Fibroblast of villous mesenchyme (primary cell): ENCODE measurements around the gene VSIG10L2. TPM values are rescaled to one million over a fixed set of nuclear protein-coding genes. Genes with fewer than 3 reads are reported as not detected.

ENCODE experiments used
- DNase-seq: peaks from one replicate; pipeline ENCODE4 v3.0.0-alpha.2; 2010; ENCODE audit warnings: low read depth
- H3K4me3 ChIP-seq: 2 replicates; pipeline ENCODE4 v1.5.1; 2011; ENCODE audit warnings: low read depth, mild to moderate bottlenecking, low read length
- total RNA-seq: library from RNA; depleted of rRNA; stranded (reverse); fragments of >200 nt; gene quantifications from 2 replicates; pipeline ENCODE4 v1.2.3, GENCODE V29; 2012
- TF ChIP-seq, protein P1 (sequence below): IDR thresholded peaks from 2 replicates; pipeline ENCODE4 v1.5.1; 2012; ENCODE audit warnings: low read depth, mild to moderate bottlenecking, low read length; ENCODE audit not compliant: insufficient read depth

VSIG10L2 gene
- total RNA-seq, 1 donor: not detected

DNA sequence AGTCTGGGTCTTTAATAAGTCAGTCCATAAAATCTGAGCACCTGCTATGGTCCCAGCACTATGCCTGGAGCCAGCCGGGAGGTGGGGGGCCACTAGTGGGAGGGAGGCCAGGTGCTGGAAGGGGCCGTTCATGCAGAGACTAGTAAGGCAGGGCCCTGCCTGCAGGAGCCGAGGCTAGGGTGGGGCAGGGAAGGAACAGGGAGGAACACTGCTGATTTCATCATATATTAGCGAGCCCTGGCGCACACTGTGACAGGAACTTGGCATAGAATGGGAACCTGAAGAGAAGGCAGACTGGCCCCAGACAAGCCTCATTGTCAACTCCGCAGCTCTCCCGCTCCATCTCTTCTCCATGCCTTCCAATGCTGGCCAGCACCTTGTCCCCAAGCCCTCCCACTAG is 7.1 kb downstream of the VSIG10L2 start:
- TF ChIP-seq, protein P1, sequence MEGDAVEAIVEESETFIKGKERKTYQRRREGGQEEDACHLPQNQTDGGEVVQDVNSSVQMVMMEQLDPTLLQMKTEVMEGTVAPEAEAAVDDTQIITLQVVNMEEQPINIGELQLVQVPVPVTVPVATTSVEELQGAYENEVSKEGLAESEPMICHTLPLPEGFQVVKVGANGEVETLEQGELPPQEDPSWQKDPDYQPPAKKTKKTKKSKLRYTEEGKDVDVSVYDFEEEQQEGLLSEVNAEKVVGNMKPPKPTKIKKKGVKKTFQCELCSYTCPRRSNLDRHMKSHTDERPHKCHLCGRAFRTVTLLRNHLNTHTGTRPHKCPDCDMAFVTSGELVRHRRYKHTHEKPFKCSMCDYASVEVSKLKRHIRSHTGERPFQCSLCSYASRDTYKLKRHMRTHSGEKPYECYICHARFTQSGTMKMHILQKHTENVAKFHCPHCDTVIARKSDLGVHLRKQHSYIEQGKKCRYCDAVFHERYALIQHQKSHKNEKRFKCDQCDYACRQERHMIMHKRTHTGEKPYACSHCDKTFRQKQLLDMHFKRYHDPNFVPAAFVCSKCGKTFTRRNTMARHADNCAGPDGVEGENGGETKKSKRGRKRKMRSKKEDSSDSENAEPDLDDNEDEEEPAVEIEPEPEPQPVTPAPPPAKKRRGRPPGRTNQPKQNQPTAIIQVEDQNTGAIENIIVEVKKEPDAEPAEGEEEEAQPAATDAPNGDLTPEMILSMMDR: no peak
- no peak for DNase-seq

DNA sequence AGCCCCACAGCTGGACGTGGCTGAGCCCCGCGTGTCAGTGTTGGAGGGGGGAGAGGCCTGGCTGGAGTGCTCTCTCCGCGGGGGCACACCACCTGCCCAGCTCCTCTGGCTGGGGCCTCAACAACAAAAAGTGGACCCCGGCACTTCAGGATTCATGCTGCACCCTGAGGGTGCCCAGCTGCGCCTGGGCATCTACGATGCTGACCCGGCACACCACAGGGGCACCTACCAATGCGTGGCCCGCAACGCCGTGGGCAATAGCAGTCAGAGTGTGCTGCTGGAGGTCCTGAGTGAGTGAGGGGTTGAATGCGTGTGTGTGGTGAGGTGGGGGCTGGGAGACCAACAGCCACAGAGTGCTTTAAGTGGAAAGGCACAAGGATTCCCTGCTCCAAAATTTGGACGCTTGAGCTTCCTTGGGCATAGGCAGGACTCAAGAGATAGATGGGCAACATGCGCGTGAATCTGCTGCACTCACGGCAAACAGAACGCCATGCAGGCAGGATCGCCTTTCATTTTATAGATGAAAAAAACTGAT is 7.6 kb downstream of the VSIG10L2 start:
- TF ChIP-seq, protein P1: no peak
- H3K4me3 ChIP-seq: no peak overlapping the region
- DNase-seq: no peak

More for the DNA sequence above, 7.1 kb downstream of the VSIG10L2 start:
- H3K4me3 ChIP-seq: no peak overlapping the region

DNA sequence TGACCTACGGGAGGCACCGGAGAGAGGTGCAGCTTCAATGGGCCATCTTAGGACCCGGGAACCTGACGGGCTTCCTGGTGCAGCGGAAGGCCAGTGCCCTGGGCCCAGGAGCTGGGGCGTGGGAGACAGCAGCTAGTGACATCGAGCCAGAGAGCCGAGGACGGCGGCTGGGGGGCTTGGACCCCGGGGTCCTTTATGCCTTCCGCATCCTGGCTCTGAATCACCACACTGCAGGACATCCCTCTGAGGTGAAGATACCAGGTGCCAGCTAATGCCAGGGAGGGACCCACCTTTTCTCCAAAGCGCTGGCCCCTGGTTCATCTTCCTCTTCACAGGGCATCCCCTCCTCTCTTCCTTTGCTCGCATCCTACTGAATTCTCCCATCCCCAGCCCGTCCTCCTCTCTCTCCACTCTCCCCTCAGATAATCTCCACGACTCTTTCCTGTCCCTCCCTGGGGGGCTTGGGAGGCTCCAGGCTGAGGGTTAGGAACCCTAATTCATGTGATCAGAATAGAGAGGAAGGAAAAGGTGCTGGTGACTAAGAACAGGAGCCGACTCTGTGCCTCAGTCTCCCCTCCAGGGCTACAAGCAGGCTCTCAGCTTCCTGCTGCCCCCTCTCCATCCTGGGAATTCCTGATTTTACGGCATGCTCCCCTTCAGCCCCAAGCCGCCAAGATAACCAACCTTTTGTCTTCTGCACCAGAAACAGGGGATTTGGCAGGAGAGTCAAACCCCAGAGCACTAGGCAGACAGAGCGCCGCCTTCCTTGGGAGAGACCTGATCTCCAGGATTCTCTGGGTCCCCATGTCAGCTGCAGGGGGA is 8.5 kb downstream of the VSIG10L2 start:
- no peak for DNase-seq
- H3K4me3 ChIP-seq: no peak overlapping the region
- TF ChIP-seq, protein P1: no peak

DNA sequence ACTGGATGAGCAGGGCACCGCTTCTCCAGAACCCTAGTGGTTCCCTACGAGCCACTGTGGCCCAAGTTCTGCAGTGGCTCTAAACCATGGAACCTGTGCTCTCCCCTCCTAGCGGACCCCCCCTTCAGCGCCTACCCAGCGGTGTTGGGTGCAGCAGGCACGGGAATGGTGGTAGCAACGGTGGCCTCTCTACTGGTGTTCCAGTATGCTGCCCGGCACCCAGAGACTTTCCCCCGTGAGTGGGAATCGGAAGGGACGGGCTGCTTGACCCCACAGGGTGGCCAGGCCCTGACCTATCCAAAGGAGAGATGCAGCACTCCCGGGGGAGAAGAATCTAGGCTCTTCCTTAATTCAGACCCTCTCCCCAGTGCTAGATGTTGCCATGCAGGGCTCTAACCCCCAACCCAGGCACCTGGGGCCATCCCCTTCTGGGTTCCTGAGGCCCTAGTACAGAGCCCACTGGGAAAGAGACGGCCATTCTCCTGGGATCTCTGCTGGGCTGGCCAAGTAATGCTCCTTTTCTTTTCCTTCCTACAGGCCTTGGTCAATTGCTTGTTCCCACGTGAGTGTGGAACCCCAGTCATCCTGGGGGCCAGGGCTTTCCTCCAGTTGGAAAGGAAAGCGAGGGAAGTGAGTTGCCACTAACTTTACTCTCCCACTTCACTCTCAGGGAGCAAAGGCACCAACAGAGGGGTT is 9.2 kb downstream of the VSIG10L2 start:
- no peak overlapping the region for H3K4me3 ChIP-seq
- TF ChIP-seq, protein P1: no peak
- no peak for DNase-seq

DNA sequence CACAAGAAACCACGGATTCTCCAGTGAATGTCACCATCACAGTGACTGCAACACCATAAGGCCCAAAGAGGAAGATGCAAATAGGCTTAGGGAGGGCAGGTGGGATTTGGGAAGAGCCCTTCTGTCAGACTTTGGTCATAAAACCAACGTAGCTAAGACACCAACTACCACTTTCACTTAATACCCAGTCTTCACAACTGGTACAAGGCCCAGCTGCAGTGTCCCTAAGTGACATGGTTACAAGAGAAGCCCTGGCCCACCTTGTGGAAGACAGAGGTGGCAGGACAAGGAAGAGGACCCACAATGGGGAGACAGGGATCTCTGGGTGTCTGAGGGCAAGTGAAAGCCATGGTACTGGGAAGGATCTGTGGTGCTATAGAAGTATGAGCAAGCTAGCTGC is 10.0 kb downstream of the VSIG10L2 start:
- no peak overlapping the region for H3K4me3 ChIP-seq
- no peak for DNase-seq
- TF ChIP-seq, protein P1: no peak

DNA sequence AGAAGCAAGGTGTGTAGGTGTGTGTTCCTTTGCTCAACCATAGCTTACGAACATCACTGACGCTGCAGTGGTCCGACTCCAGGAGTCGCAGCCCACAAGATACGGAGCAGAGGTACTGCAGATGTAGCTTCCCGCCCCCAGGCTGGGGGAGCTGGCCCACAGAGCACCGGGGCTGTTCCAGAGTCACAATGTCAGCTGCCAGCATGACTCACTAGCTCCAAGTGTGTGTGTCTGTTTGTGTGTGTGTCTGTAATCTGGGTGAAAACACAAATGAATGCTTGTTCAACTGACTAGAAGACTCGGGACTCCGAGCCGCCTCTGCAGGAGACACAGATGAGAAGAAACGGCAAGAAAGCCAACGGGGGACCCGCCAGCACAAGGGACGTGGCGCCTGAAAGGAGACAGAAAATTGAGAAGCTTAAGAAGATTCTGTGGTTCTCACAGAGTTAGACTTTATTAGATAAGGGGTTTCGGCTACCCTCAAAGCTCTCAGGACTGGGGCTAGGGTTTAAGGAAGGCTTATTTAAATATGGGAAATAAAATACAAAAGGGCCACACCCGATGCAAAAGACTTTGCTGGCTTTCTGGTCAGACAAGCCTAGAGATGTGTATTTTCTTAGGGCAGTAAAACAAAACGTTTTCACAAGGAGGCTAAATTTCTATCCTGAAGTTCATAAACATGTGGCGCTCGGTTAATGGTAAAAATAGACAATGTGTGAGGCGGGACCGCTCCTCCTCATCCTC is 10.7 kb downstream of the VSIG10L2 start:
- DNase-seq: peak; percentile 13
- H3K4me3 ChIP-seq: no peak overlapping the region
- TF ChIP-seq, protein P1: no peak
